PC-9 (cell line): Measurements from ENCODE around the gene JMJD6.

Experiments used
- CTCF ChIP-seq: fragments of 200-600 bp; sonication (generic); conservative IDR thresholded peaks from 2 replicates; pipeline ENCODE4 v1.6.1; 2017; ENCODE audit warnings: mixed run types, antibody characterized with exemption, mild to moderate bottlenecking, moderate library complexity
- EZH2 ChIP-seq: fragments of 200-600 bp; sonication (generic); IDR thresholded peaks from 2 replicates; pipeline ENCODE4 v1.8.0; 2017; ENCODE audit warnings: antibody characterized with exemption, low read depth

- TF ChIP-seq CTCF (no peak), EZH2 (no peak)
Observed at GRCh38 chr17:76704805-76705204, 21.6 kb downstream of the JMJD6 start.
